ENCODE measurements around the gene MSRB1.

The MSRB1 gene

GRCh38 chr16:1971796-1972489, 28.9 kb upstream of the MSRB1 start, which contains the start of gene TBL3:
TBL3 (plus strand) TSS chr16:1972053; CDS start chr16:1972165, 112 bp downstream.
- Histone ChIP-seq H3K27me3 (replicated peaks; ENCODE audit: control insufficient read depth, insufficient read depth, low read length) (no peaks in the 10 kb centered on the region), H3K4me3 (replicated peaks; ENCODE audit: low read depth, low read length) (peak within 1 kb of the TSS; percentile 93), H3K36me3 (ENCODE audit: control insufficient read depth, insufficient read depth, low read length) (peaks cover 26% of the 10 kb centered on the region)
- peak; percentile 97 for DNase-seq (ENCODE audit: extremely low read depth, insufficient read length)
- TF ChIP-seq CTCF (IDR thresholded peaks at IDR 0.05; ENCODE audit: insufficient read depth, low read length, poor library complexity, severe bottlenecking): no peak

GRCh38 chr16:1968146-1968953, 25.4 kb upstream of the MSRB1 start:
- Histone ChIP-seq H3K4me3 (replicated peaks; ENCODE audit: low read depth, low read length) (no peak overlapping the region), H3K36me3 (ENCODE audit: control insufficient read depth, insufficient read depth, low read length) (peaks cover 6% of the 10 kb centered on the region), H3K27me3 (replicated peaks; ENCODE audit: control insufficient read depth, insufficient read depth, low read length) (no peaks in the 10 kb centered on the region)
- TF ChIP-seq CTCF (IDR thresholded peaks at IDR 0.05; ENCODE audit: insufficient read depth, low read length, poor library complexity, severe bottlenecking): no peak
- DNase-seq (ENCODE audit: extremely low read depth, insufficient read length): peak; percentile 9

- no peaks in the 10 kb centered on the region for H3K27me3 ChIP-seq (replicated peaks; ENCODE audit: control insufficient read depth, insufficient read depth, low read length)
- H3K36me3 ChIP-seq (ENCODE audit: control insufficient read depth, insufficient read depth, low read length): peaks cover 19% of the 10 kb centered on the region
- DNase-seq (ENCODE audit: extremely low read depth, insufficient read length): no peak
- H3K4me3 ChIP-seq (replicated peaks; ENCODE audit: low read depth, low read length): peak within 1 kb of the TSS; percentile 83
- TF ChIP-seq CTCF (IDR thresholded peaks at IDR 0.05; ENCODE audit: insufficient read depth, low read length, poor library complexity, severe bottlenecking): no peak
Measured at GRCh38 chr16:1966460-1966859, 23.5 kb upstream of the MSRB1 start, which contains the start of gene RNF151. RNF151 (plus strand) TSS chr16:1966856; CDS start chr16:1966882, 26 bp downstream.

- TF ChIP-seq CTCF (IDR thresholded peaks at IDR 0.05; ENCODE audit: insufficient read depth, low read length, poor library complexity, severe bottlenecking): no peak
- Histone ChIP-seq H3K36me3 (ENCODE audit: control insufficient read depth, insufficient read depth, low read length) (peaks cover 21% of the 10 kb centered on the region), H3K27me3 (replicated peaks; ENCODE audit: control insufficient read depth, insufficient read depth, low read length) (no peaks in the 10 kb centered on the region), H3K4me3 (replicated peaks; ENCODE audit: low read depth, low read length) (peak overlapping the region; percentile 83)
- no peak for DNase-seq (ENCODE audit: extremely low read depth, insufficient read length)
Measured at GRCh38 chr16:1965396-1966001, 22.5 kb upstream of the MSRB1 start.

GRCh38 chr16:1964506-1965395, 21.8 kb upstream of the MSRB1 start, which contains the start of gene RPS2:
RPS2 (minus strand) TSS chr16:1964826; CDS start chr16:1964625, 201 bp downstream.
- peak; percentile 99 for DNase-seq (ENCODE audit: extremely low read depth, insufficient read length)

More at GRCh38 chr16:1964506-1965395, 21.8 kb upstream of the MSRB1 start, which contains the start of gene RPS2:
- Histone ChIP-seq H3K36me3 (ENCODE audit: control insufficient read depth, insufficient read depth, low read length) (peaks cover 21% of the 10 kb centered on the region), H3K27me3 (replicated peaks; ENCODE audit: control insufficient read depth, insufficient read depth, low read length) (no peaks in the 10 kb centered on the region), H3K4me3 (replicated peaks; ENCODE audit: low read depth, low read length) (peak within 1 kb of the TSS; percentile 83)
- no peak for TF ChIP-seq CTCF (IDR thresholded peaks at IDR 0.05; ENCODE audit: insufficient read depth, low read length, poor library complexity, severe bottlenecking)
